Suprapubic skin (tissue), 4 donors: Measurements from ENCODE around the gene C2orf81.

Experiments used
- CTCF ChIP-seq, 2 donors: fragments of 200-600 bp in 1 of 2; fragments of 450-650 bp in 1 of 2; sonication (generic) in 1 of 2; IDR thresholded peaks; one replicate each; pipeline ENCODE4 v1.5.1; 2016 to 2019; ENCODE audit warnings: antibody characterized with exemption in 2 of 2, mild to moderate bottlenecking in 1 of 2, moderate library complexity in 1 of 2
- EP300 ChIP-seq: sonication (generic); formaldehyde crosslinking; IDR thresholded peaks from one replicate; pipeline ENCODE4 v1.6.1; 2017; ENCODE audit warnings: antibody characterized with exemption
- POLR2A ChIP-seq, 2 donors: fragments of 450-650 bp; IDR thresholded peaks; one replicate each; pipeline ENCODE4 v1.6.1; 2017; ENCODE audit warnings: antibody characterized with exemption in 2 of 2, mild to moderate bottlenecking in 2 of 2, moderate library complexity in 2 of 2
- POLR2AphosphoS5 ChIP-seq, 3 donors: sonication (generic); formaldehyde crosslinking; IDR thresholded peaks; one replicate each; pipeline ENCODE4 v1.6.1; 2017; ENCODE audit warnings: antibody characterized with exemption in 3 of 3

- no peak for TF ChIP-seq POLR2A (IDR thresholded peaks at IDR 0.05)
- no peak for TF ChIP-seq CTCF (IDR thresholded peaks at IDR 0.05)
- no peak for TF ChIP-seq POLR2AphosphoS5 (IDR thresholded peaks at IDR 0.05)
- no peak for TF ChIP-seq EP300
Observed at GRCh38 chr2:74436111-74436805, 14.8 kb upstream of the C2orf81 start.
